ENCODE results near the gene ZBTB21. TPM values are rescaled to one million over a fixed set of nuclear protein-coding genes. Genes with fewer than 3 reads are reported as not detected.

ZBTB21 gene
- polyA plus RNA-seq, 2 of the 4 experiments (the other 2 are of a cell fraction): 5.4 to 13.1 TPM

DNA sequence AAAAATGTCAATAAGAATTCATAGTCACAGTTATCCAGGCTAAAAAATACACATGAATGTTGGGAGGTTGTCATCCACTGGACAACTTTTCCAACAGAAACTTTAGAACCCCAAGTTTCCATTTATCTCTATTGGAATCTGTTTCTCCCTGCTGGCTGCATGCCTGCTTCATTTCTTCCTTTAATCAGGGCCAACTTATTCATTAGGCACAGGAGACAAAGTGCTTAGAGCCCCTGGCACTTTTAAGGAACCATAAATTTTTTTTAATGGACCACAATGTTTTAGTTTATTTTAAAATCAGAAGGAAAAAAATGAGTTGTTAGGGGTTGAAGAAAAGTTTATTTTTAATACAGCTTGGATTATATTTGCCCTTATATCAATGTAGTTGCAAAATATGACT is 29.6 kb downstream of the ZBTB21 start:
- no peak overlapping the region for H3K4me2 ChIP-seq
- DNase-seq (ENCODE audit: low read depth in 1 of 2, low spot score in 1 of 2) (no peak), ATAC-seq (no peak), FAIRE-seq (no peak)
- TF ChIP-seq PBX3 (IDR thresholded peaks at IDR 0.05) (no peak), MAFK (IDR thresholded peaks at IDR 0.05; ENCODE audit: partially characterized antibody) (no peak), CBX2 (IDR thresholded peaks at IDR 0.05; ENCODE audit: borderline replicate concordance, low read depth) (no peak), MYC (IDR thresholded peaks at IDR 0.05; ENCODE audit: borderline replicate concordance, low read length) (no peak), ATOH8 (CRISPR knock-in tag; IDR thresholded peaks at IDR 0.05; ENCODE audit: low read depth) (no peak), PHF8 (IDR thresholded peaks at IDR 0.05; ENCODE audit: borderline replicate concordance, low read depth) (no peak), BHLHE40 (IDR thresholded peaks at IDR 0.05; ENCODE audit: low read depth, low read length) (no peak), NR3C1 (IDR thresholded peaks at IDR 0.05) (no peak), ZSCAN20 (CRISPR knock-in tag; IDR thresholded peaks at IDR 0.05) (no peak), HOXB5 (CRISPR knock-in tag; IDR thresholded peaks at IDR 0.05) (no peak), ESRRA (IDR thresholded peaks at IDR 0.05; ENCODE audit: borderline replicate concordance, low read length) (no peak), NPAS2 (CRISPR knock-in tag; IDR thresholded peaks at IDR 0.05; ENCODE audit: borderline replicate concordance) (no peak), NFE2L2 (conservative IDR thresholded peaks at IDR 0.05; ENCODE audit: low read length) (no peak), SREBF2 (IDR thresholded peaks at IDR 0.05) (no peak), RCOR1 (IDR thresholded peaks at IDR 0.05; ENCODE audit: low read depth, low read length) (no peak), EHF (CRISPR knock-in tag; IDR thresholded peaks at IDR 0.05) (no peak), JUN (IDR thresholded peaks at IDR 0.05) (no peak), FOSL2 (IDR thresholded peaks at IDR 0.05) (no peak), FOSL2 (CRISPR knock-in tag; IDR thresholded peaks at IDR 0.05) (no peak), ZNF302 (CRISPR knock-in tag; IDR thresholded peaks at IDR 0.05) (no peak)
- TF ChIP-seq, protein P1, sequence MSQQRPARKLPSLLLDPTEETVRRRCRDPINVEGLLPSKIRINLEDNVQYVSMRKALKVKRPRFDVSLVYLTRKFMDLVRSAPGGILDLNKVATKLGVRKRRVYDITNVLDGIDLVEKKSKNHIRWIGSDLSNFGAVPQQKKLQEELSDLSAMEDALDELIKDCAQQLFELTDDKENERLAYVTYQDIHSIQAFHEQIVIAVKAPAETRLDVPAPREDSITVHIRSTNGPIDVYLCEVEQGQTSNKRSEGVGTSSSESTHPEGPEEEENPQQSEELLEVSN (IDR thresholded peaks at IDR 0.05; ENCODE audit: borderline replicate concordance, low read depth): no peak
- peaks cover 9% of the 10 kb centered on the region; the same call in 1 of the 3 replicates for H3K9me3 ChIP-seq
- POLR2A ChIA-PET: no interaction called here
- no peaks in the 10 kb centered on the region for H3K4me1 ChIP-seq
- CTCF ChIA-PET: interaction anchor here (0.9 kb wide), 1 partner anchor 23 kb away, joined by 3 read pairs; no protein-coding TSS in a partner anchor
- H3K27ac ChIP-seq: no peak overlapping the region
- no peak overlapping the region for H3K4me3 ChIP-seq

DNA sequence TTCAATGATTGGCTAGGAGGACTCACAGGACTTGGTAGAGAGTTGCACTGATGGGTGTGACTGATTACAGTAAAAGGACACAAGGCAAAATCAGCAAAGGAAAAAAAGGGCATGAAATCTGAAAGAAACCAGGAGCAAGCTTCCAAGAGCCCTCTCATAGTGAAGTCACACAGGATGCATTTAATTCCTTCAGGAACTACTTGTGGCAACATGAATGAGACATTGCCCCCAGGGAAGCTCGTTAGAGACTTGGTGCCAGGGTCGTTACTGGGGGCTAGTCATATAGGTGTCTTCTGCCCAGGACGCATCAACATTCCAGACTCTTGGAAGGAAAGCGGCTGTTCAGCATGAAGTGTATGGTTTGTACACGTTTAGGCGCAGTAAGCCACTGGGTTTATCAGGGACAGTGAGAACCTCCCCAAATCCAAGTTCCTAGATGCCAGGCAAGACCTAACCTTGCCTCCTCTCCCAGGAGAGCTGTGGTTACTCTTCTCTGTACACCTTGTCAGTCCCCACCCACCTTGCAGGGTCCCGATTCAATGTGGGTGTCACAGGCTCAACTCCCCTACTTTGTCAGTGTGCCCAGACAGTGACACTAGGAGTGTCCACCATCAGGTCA is 30.3 kb downstream of the ZBTB21 start:
- no peak for DNase-seq (ENCODE audit: low read depth in 1 of 2, low spot score in 1 of 2)
- no peaks in the 10 kb centered on the region for H3K4me1 ChIP-seq
- FAIRE-seq: no peak
- TF ChIP-seq, protein P2, sequence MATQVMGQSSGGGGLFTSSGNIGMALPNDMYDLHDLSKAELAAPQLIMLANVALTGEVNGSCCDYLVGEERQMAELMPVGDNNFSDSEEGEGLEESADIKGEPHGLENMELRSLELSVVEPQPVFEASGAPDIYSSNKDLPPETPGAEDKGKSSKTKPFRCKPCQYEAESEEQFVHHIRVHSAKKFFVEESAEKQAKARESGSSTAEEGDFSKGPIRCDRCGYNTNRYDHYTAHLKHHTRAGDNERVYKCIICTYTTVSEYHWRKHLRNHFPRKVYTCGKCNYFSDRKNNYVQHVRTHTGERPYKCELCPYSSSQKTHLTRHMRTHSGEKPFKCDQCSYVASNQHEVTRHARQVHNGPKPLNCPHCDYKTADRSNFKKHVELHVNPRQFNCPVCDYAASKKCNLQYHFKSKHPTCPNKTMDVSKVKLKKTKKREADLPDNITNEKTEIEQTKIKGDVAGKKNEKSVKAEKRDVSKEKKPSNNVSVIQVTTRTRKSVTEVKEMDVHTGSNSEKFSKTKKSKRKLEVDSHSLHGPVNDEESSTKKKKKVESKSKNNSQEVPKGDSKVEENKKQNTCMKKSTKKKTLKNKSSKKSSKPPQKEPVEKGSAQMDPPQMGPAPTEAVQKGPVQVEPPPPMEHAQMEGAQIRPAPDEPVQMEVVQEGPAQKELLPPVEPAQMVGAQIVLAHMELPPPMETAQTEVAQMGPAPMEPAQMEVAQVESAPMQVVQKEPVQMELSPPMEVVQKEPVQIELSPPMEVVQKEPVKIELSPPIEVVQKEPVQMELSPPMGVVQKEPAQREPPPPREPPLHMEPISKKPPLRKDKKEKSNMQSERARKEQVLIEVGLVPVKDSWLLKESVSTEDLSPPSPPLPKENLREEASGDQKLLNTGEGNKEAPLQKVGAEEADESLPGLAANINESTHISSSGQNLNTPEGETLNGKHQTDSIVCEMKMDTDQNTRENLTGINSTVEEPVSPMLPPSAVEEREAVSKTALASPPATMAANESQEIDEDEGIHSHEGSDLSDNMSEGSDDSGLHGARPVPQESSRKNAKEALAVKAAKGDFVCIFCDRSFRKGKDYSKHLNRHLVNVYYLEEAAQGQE (IDR thresholded peaks at IDR 0.05): no peak
- TF ChIP-seq ZNF302 (CRISPR knock-in tag; IDR thresholded peaks at IDR 0.05): no peak
- TF ChIP-seq, protein P3, sequence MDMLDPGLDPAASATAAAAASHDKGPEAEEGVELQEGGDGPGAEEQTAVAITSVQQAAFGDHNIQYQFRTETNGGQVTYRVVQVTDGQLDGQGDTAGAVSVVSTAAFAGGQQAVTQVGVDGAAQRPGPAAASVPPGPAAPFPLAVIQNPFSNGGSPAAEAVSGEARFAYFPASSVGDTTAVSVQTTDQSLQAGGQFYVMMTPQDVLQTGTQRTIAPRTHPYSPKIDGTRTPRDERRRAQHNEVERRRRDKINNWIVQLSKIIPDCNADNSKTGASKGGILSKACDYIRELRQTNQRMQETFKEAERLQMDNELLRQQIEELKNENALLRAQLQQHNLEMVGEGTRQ (IDR thresholded peaks at IDR 0.05): no peak
- TF ChIP-seq RARB (CRISPR knock-in tag; IDR thresholded peaks at IDR 0.05): no peak
- no peak for TF ChIP-seq PHF8 (IDR thresholded peaks at IDR 0.05; ENCODE audit: borderline replicate concordance, low read depth)
- TF ChIP-seq HOXA7 (CRISPR knock-in tag; IDR thresholded peaks at IDR 0.05): no peak
- no peak for TF ChIP-seq TP53 (CRISPR knock-in tag; IDR thresholded peaks at IDR 0.05)
- TF ChIP-seq SREBF2 (IDR thresholded peaks at IDR 0.05): no peak
- no peak for TF ChIP-seq BHLHE40 (IDR thresholded peaks at IDR 0.05; ENCODE audit: low read depth, low read length)
- H3K9me3 ChIP-seq: peaks cover 9% of the 10 kb centered on the region; the same call in 1 of the 3 replicates
- ChIA-PET CTCF (no interaction called here), POLR2A (no interaction called here)
- no peak overlapping the region for H3K27ac ChIP-seq
- no peak overlapping the region for H3K4me3 ChIP-seq
- no peak overlapping the region for H3K4me2 ChIP-seq
- 53% methylated on average over 6 of the region's 7 CpGs for WGBS (ENCODE audit: missing lambda C conversion rate)
- no peak for ATAC-seq

All from A549 (cell line).